ENCODE measurements around the gene CEP112. TPM values are rescaled to one million over a fixed set of nuclear protein-coding genes. Genes with fewer than 3 reads are reported as not detected.
"Not testable (repeated sequence)": the region's sequence is repeated elsewhere in the genome, so short reads cannot be mapped to it uniquely, and the experiment has no call there.

The CEP112 gene
- polyA plus RNA-seq, 3 donors, result 7.6 to 20.1 (median 12.7) TPM

GRCh38 chr17:65707780-65708179 lies 484.2 kb downstream of the CEP112 start:
- H3K27ac ChIP-seq (ENCODE audit: low read depth, low read length), result no peak overlapping the region
- 42 to 67% (median 57%) methylated on average over 2 of the region's 2 CpGs for WGBS, 3 donors

- WGBS, 3 donors, result 72 to 77% (median 74%) methylated on average over 5 of the region's 5 CpGs
- H3K27ac ChIP-seq (ENCODE audit: low read depth, low read length), result no peak overlapping the region
These were observed 487.2 kb downstream of the CEP112 start for GRCh38 chr17:65704731-65705130.

GRCh38 chr17:65703891-65704290 lies 488.0 kb downstream of the CEP112 start:
- no peak overlapping the region for H3K27ac ChIP-seq (ENCODE audit: low read depth, low read length)
- WGBS, 3 donors, result 84 to 91% (median 86%) methylated on average over 9 of the region's 9 CpGs

GRCh38 chr17:65699459-65699858 lies 492.5 kb downstream of the CEP112 start:
- WGBS, 3 donors, result 76 to 88% (median 82%) methylated on average over 5 of the region's 5 CpGs
- no peak overlapping the region for H3K27ac ChIP-seq (ENCODE audit: low read depth, low read length)

- no peak overlapping the region for H3K27ac ChIP-seq (ENCODE audit: low read depth, low read length)
- WGBS, 3 donors, result 29 to 43% (median 40%) methylated on average over 11 of the region's 11 CpGs
These were observed 493.4 kb downstream of the CEP112 start for GRCh38 chr17:65698381-65699061.

GRCh38 chr17:65697661-65698060 lies 494.3 kb downstream of the CEP112 start:
- no peak overlapping the region for H3K27ac ChIP-seq (ENCODE audit: low read depth, low read length)
- WGBS, 3 donors, result 82 to 89% (median 89%) methylated on average over 4 of the region's 4 CpGs

- no peak overlapping the region for H3K27ac ChIP-seq (ENCODE audit: low read depth, low read length)
- 70 to 91% (median 77%) methylated on average over 6 of the region's 6 CpGs for WGBS, 3 donors
These were observed 495.1 kb downstream of the CEP112 start for GRCh38 chr17:65696739-65697394.

- WGBS, 3 donors, result 74 to 91% (median 80%) methylated on average over 3 of the region's 3 CpGs
- no peak overlapping the region for H3K27ac ChIP-seq (ENCODE audit: low read depth, low read length)
These were observed 497.3 kb downstream of the CEP112 start for GRCh38 chr17:65694601-65695000.

- H3K27ac ChIP-seq (ENCODE audit: low read depth, low read length), result no peak overlapping the region
- 77 to 85% (median 82%) methylated on average over 6 of the region's 6 CpGs for WGBS, 3 donors
These were observed 501.2 kb downstream of the CEP112 start for GRCh38 chr17:65690626-65691310.

GRCh38 chr17:65688307-65688706 lies 503.6 kb downstream of the CEP112 start:
- 84 to 94% (median 90%) methylated on average over 2 of the region's 2 CpGs for WGBS, 3 donors
- H3K27ac ChIP-seq (ENCODE audit: low read depth, low read length), result no peak overlapping the region

GRCh38 chr17:65685110-65685509 lies 506.8 kb downstream of the CEP112 start:
- 90 to 92% (median 91%) methylated on average over 1 of the region's 1 CpG for WGBS, 3 donors
- H3K27ac ChIP-seq (ENCODE audit: low read depth, low read length), result no peak overlapping the region

- WGBS, 3 donors, result 85 to 88% (median 86%) methylated on average over 4 of the region's 4 CpGs
- no peak overlapping the region for H3K27ac ChIP-seq (ENCODE audit: low read depth, low read length)
These were observed 507.3 kb downstream of the CEP112 start for GRCh38 chr17:65684631-65685030.

GRCh38 chr17:65683428-65683827 lies 508.5 kb downstream of the CEP112 start:
- no peak overlapping the region for H3K27ac ChIP-seq (ENCODE audit: low read depth, low read length)
- WGBS, 3 donors, result 80 to 85% (median 84%) methylated on average over 7 of the region's 7 CpGs

GRCh38 chr17:65681763-65682162 lies 510.2 kb downstream of the CEP112 start:
- whole genome bisulfite sequencing, 3 donors, result 79 to 86% (median 84%) methylated on average over 5 of the region's 5 CpGs

GRCh38 chr17:65679165-65679845 lies 512.6 kb downstream of the CEP112 start:
- H3K27ac ChIP-seq (ENCODE audit: low read depth, low read length), result no peak overlapping the region
- WGBS, 3 donors, result 58 to 75% (median 65%) methylated on average over 3 of the region's 3 CpGs

More at GRCh38 chr17:65681763-65682162, 510.2 kb downstream of the CEP112 start:
- H3K27ac ChIP-seq (ENCODE audit: low read depth, low read length), result not testable (repeated sequence)

- WGBS, 3 donors, result 69 to 78% (median 77%) methylated on average over 9 of the region's 9 CpGs
- no peak overlapping the region for H3K27ac ChIP-seq (ENCODE audit: low read depth, low read length)
These were observed 513.4 kb downstream of the CEP112 start for GRCh38 chr17:65678546-65678945.

GRCh38 chr17:65677932-65678331 lies 514.0 kb downstream of the CEP112 start:
- no peak overlapping the region for H3K27ac ChIP-seq (ENCODE audit: low read depth, low read length)
- 67 to 85% (median 75%) methylated on average over 2 of the region's 2 CpGs for WGBS, 3 donors

- no peak overlapping the region for H3K27ac ChIP-seq (ENCODE audit: low read depth, low read length)
- WGBS, 3 donors, result 72 to 89% (median 79%) methylated on average over 1 of the region's 1 CpG
These were observed 517.5 kb downstream of the CEP112 start for GRCh38 chr17:65674246-65675045.

All from adipose tissue (tissue), 3 donors.